HG03280 (cell line): ENCODE results near the gene RYR3.
"Not testable (repeated sequence)": the region's sequence is repeated elsewhere in the genome, so short reads cannot be mapped to it uniquely, and the experiment has no call there.

ENCODE experiments used
- ATAC-seq: cut with Tn5 transposase; IDR thresholded peaks from one replicate; pipeline ENCODE4 v1.9.1; 2021; ENCODE audit warnings: mild to moderate bottlenecking, moderate library complexity; ENCODE audit not compliant: unreplicated experiment

Gene RYR3

DNA sequence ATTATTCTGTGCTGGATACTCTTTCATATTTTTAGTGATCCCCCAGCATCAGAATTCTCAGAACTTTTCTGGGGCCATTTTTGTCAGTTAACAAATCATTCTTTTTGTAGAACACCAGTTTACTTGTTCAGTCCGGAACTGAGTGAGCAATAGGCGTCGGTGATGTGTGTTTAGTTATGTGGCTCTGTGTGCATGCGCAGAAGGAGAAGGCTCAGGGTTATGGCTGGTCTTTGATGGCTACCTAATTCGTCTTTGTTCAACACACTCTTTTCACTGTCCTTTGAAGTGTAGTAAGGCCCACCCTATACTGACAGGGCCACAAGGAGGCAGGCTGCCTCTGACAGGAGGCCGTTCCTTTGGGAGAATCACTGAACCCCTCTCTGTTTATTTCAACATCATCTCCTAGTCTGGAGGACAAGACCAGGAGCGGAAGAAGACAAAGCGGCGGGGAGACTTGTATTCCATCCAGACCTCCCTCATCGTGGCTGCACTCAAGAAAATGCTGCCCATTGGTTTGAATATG is 499.4 kb downstream of the RYR3 start:
- no peak for ATAC-seq

DNA sequence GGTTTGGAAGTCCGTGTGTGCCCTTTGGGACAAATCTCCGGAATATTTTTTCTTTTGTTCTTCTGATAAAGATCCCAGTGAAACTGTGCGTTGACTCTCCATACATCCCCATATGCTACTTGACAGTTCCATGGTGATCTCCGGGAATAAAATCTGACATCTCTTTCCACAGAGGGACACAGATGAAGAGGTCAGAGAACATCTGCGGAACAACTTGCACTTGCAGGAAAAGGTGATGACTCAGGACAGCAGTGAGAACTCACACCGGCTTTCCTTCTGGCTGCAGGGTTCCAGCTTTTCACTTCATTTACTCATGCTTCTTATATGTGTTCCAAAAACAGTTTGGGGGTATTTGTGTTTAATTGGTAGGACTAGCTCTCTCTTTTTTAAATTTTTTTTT is 500.0 kb downstream of the RYR3 start:
- no peak for ATAC-seq

DNA sequence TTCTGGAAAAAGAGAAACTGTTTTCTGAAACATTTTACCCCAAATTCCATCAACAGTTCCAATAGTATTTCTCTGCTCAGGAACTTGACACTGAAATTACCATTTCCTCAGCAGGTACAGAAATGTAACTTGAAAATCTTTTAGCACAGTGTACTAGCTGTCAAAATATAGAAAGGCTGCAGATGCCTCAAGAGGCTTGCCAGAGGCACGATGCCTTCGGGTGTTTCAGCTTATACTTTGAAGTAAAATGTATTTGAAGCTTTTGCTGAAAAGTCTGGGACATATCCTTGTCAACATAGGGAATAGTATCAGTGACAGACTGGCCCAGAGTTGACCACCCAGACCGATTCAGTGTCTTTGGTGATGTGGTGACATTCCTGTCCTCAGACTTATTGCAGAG is 503.1 kb downstream of the RYR3 start:
- ATAC-seq: no peak

DNA sequence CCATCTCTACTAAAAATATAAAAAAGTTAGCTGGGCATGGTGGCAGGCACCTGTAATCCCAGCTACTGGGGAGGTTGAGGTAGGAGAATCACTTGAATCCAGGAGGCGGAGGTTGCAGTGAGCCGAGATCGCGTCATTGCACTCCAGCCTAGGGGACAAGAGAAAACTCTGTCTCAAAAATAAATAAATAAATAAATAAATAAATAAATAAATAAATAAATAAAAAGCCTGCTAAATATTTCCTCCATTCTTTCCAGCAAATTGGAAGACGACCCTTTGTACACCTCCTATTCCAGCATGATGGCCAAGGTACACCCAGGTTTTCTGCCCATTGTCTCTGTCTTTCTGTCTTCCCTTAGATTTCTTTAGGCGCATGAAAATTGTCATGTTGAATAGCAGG is 508.7 kb downstream of the RYR3 start:
- not testable (repeated sequence) for ATAC-seq

DNA sequence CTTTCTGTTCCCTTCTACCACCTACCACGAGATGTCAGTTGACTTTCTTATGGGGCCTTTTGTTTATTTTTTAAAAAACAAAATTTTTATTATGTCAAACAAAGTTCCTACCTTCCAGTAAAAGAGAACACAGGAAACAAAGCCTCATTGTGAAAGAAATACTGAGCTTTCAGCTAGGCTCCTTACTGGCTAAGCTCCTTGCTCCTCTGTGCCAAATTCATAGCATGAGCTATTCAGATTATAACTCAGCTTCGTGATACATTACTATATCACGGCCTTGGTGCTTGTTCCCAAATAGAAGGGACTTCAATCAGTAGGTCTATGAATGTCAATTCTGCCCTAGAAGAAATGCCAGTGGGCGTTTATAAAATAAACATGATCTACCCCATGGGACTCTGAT is 511.7 kb downstream of the RYR3 start:
- ATAC-seq: no peak

DNA sequence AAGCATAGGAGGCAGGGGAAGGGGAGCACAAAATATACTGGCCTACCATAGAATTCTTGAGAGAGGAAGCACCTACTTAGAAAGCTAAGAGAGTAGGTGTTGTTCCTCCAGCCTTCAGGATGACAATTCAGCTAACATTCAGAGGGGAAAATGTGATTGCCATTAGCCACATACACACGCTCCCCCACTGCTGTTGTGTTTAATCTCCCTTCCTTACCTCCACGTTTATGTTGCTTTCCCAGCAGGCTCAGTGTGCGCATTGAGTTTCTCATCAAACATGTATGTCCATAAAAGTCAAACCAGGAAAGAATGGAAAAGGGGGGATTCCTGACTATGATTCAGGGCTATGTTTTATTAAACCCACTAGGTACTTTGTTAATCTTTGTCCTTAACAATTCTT is 512.4 kb downstream of the RYR3 start:
- no peak for ATAC-seq

DNA sequence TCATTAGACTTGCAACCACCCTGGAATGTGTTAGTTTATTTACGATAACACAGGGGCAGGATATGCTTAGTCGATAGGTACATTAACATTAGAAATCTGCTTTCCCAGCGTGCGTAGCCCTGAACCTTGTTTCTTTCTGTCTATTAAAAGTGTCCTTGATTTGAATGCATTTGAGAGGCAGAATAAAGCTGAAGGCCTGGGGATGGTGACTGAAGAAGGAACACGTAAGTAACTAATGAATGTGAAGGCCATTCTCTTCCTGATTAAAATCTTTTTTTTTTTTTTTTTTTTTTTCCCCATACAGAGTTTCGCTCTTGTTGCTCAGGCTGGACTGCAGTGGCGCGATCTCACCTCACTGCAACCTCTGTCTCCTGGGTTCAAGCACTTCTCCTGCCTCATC is 514.7 kb downstream of the RYR3 start:
- ATAC-seq: no peak

DNA sequence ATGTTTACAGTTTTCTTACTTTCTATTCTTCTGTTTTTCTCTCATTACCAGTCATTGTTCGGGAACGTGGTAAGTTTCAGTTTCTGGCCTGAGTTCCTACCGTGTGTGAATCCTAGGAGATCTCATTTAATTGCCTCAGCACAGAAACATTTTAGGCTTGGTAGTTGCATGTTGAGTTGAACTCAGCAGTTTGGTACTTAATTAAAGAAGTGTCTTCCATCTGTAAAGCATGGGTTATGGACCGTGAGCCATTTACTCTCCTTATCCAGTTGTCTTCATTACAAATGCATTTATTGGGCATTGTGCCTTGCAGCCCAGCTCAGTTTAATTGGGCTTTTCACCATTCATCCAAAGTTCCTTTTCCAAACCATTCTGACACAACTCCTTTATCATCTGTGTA is 515.4 kb downstream of the RYR3 start:
- ATAC-seq: no peak

DNA sequence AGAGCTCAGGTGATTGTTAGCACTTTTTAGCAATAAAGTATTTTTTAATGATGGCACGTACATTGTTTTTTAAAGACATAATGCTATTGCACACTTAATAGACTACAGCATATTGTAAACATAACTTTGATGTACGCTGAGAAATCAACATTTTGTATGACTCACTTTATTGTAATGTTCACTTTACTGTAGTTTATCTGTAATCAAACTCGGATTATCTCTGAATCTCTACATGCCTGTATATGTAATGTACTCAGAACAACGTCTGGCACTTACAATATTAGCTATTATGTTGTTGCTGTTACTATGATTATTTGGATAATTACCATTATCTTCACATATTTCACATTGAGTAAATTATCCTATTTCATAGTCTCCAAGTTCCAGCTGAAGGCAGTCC is 519.6 kb downstream of the RYR3 start:
- ATAC-seq: no peak

DNA sequence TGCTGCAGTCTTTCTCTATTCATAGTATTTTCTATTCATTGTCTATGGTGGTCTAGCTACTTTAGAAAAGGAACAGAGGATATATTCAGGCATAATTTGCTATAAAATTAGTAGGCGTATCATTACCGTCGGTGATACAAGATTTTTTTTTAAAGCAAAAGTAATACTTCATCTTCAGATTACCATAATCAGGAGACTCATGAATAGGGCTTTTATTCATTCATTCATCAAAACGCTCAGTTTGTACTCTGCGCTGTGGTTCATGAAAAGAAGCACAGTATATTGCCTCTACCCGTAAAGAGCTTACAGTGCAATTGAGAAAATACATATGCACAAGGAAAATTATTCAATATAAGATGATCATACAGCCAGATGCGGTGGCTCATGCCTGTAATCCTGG is 520.9 kb downstream of the RYR3 start:
- ATAC-seq: no peak

DNA sequence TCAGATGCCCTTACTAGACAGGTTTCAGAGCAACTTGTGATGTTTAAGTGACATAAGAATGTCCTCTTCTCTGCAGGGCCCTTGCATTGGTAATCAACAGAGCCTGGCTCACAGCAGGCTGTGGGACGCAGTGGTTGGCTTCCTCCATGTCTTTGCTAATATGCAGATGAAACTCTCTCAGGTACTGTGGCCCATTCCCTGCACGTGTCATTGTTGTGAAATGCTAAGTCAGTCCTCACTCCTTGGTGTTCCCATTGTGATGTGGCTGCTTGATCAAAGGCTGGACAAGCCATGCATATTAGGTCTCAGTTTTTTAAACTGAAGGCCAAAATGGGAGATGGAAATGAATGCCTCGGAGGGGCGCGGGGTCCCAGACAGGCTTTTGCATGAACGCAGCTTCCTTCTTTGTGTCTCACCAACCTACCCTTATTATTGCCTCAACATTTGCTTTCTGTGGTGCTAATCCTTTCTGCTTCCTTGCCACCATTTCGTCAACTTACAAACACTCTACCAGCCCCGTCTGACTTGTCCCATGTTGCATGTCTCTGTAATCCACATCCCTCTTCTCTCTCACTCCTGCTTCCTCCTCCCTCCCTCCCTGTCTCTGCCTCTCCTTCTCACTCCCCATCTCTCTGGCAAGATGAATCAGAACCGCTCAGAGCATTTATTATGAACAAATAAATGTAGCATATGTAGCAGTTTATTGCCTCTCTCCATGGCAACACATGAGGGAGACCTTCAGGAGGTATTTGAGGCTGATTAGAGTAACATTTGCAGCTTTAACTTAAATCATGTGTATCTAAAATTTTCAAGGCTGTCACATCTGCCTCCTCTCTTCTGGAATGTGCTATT is 524.4 kb downstream of the RYR3 start:
- no peak for ATAC-seq

DNA sequence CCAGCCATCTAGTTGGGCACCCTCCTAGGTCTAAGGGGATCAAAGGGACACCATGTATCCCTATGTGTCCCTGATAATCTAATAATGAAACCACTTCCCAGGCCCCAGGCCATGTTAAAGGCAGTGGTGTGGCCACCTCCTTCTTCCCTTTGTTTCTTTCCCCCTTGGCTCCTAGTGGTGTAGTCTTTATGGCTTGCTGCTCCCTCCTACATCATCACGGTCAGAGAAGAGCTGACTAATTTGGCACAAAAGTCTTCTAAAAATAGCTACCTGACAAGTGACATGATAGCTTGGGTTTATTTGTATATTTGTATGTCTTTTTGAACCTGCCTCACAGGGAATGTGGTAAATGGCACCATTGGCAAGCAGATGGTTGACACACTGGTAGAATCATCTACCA is 526.5 kb downstream of the RYR3 start:
- no peak for ATAC-seq

DNA sequence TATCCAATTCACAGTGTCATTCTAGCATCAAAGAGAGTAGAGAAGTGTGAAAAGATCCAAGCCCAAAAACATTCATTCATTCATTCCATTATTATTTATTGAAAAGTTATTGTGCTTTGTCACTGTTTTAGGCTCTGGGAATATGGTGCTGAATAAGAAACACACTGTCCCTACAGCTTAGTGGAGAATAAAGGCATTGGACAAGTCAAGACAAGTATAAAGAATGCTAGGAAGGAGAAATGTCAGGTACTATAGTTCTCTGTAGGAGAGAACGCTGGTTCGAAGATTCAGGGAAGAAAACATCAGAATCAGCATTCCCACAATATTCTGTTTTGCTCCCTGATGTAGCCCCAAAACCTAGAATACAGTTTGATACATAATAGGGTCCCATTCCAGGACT is 528.8 kb downstream of the RYR3 start:
- ATAC-seq: no peak

DNA sequence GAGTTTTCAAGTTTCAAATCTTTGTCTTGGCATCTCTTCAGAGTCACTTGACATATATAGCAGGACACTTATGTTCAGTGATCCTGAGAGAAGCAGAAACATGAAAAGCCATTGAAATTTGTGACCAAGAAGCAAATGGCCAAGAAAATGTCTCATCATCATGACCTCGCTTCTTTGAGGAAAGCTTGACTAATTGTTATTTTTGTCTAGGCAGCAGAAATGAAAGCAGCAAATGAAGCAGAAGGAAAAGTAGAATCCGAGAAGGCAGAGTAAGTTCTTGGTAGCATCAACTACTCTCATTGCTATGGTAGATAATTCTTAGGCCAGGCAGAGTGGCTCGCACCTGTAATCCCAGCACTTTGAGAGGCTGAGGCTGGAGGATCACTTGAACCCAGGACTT is 529.8 kb downstream of the RYR3 start:
- ATAC-seq: no peak

DNA sequence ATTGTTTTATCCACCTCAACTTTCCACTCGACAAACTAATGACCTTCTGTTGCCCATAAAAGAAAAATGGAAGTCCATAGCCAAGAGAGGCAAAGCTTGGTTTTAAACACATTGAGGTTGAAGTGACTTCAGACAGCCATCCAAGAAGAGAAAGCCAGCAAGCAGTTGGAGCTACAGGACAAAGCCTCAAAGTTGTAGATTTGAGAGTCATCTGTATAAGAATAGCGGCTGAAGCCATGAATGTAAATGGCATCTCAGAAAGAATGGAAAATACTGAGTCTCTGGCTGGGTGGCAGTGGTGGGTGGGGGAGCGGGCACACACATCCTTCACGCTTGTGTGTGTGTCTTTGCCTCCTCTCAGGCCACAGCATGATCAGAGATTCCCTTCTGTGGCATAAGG is 533.4 kb downstream of the RYR3 start:
- ATAC-seq: no peak

DNA sequence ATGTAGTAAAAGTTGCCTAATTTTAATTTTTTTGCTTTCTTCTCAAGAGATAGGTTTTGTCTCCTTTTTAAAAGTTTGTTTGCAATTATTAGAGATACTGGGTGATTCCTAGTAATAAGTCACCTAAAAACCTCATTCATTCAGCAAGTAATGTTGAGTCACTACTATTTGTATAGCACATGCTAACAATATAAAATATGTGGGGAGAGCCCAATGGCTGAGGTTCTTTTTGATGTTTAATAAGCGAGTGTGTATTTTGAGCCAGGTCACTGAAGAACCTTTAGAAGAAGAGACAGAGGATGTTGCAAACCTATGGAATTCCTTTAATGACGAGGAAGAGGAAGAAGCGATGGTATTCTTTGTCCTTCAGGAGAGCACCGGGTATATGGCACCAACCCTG is 533.8 kb downstream of the RYR3 start:
- no peak for ATAC-seq

DNA sequence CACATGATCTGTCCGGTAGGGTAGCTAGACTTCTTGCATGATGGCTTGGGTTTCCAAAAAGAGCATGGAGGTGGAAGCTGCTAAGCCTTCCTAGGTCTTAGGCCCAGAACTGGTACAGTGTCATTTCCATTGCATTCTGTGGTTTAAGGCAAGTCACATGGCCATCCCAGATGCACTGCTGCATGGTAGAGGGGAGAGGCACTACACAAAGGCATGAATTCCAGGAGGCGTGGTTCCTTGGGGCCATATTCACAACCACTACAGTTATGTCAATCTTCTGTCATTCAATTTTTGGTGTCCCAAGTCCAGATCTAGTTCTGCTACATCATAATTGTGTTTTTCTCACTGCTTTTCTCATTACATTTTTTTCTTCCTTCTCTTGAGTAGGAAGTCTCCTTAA is 535.4 kb downstream of the RYR3 start:
- ATAC-seq: no peak

DNA sequence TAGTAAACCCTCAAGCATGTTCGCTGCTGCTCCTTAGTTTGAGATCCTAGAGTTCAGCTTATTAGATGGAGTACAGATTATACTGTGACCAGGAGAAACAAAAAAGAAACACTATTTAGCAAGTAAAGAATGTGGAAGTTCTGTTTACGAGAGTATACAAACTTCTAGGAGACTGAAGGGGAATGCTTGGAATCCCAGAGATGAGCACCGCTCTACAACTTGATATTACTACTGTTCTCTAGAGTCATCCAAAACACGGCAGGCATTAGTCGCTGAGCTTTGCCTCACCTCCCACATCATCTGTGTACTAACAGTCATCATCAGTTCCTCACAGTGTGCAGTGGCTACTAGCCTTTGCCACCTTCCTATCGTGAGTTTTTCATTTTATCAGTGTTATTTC is 536.1 kb downstream of the RYR3 start:
- ATAC-seq: no peak

DNA sequence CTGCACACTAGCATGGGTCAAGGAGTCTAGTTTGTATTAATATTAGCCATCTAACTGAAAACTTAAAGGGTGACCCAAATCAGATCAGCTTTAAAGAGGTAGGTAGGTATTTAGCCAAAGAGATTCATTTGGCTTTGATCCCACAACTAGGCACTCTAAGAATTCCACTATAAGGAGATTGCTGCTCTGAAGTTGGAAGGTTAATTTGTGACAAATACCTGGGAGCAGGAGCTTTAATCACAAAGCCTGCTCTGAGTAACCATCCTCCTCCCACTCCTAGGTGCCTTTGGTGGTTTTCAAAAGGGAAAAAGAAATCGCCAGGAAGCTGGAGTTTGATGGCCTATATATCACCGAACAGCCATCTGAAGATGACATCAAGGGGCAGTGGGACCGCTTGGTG is 537.2 kb downstream of the RYR3 start:
- no peak for ATAC-seq

DNA sequence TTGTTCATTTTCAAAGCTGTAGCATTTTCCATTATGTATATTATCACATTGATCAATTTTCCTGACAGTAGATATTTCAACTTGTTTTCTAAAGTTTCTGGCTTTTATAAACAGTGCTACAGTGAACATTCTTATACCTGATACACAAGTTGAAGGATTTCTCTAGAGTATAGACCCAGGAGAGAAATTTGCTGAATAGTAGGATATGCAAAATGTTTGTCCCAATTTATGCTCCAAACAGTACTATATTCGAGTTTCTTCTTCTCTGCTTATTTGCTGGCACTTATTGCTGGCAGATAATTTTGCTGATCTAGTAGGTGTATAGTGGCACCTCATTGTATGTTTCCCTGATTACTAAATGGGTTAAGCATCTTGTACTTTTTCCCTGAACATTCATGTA is 540.3 kb downstream of the RYR3 start:
- ATAC-seq: no peak

DNA sequence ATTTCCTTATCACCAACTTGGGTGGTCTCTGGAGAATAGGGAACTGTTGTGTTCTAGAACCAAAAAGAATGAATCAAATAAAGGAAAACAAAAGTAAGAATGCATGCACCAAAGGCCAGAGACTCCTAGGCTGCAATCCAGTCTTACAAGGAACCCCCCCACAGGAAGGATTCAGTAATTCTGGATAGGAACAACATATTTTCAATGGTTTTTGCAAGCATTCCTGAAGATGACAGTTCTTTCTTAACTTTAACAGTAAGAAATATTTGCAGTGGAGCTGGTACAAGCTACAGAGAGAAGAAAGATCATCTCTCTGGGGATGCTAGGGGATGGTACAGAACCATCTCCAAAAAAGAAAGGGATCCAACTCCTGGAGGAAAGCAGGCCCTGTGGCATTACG is 541.3 kb downstream of the RYR3 start:
- no peak for ATAC-seq

DNA sequence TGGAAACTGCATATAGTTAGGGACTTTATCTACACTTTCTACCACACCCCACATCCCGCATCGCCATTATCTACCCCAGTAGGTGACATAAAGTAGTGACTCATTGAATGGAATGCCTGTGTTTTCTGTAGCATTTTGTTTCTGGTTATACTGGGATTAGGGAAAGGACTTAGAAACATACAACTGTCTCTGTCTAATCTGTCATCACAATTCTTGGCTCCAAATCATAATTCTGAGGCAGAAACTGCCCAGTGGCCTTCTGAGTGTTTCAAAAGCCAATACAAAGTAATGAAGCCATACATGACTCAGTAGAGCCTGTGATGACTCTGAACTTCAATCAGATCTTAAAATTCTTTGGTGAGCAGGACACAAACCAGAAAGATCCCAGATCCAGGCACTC is 541.8 kb downstream of the RYR3 start:
- ATAC-seq: no peak

DNA sequence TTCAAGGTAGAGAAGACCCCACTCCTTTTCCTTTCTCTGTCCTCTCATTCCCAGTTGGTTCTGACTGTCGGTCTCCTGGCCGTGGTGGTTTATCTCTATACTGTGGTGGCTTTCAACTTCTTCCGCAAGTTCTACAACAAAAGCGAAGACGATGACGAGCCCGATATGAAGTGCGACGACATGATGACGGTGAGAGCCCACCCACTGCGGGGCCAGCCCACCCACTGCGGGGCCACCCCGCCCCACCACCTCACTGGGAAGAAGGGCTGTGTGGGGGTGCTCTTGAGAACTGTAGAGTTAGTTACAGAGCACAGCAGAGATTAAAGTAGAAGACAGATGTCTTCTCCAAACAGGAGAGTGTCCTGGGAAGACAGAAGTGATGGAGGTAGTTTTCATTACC is 547.0 kb downstream of the RYR3 start:
- no peak for ATAC-seq
